OCI-LY7 (cell line): Measurements from ENCODE around the gene ACACA. TPM values are rescaled to one million over a fixed set of nuclear protein-coding genes. Genes with fewer than 3 reads are reported as not detected.

Experiments used
- BruUV-seq: library from RNA; stranded (reverse); fragments of 400-500 nt; replicated peaks from 2 replicates; lab custom pipeline; 2021; lab: Mats Ljungman, UMichigan
- CTCF ChIA-PET: fragments of 300-600 bp; sonication (Branson Sonifier 250); formaldehyde crosslinking; loops from one replicate; lab custom pipeline; 2022; ENCODE audit warnings: antibody characterized with exemption; ENCODE audit not compliant: unreplicated experiment; lab: Charles Lee
- POLR2A ChIA-PET: fragments of 300-600 bp; sonication (Branson Sonifier 250); formaldehyde crosslinking; loops from one replicate; lab custom pipeline; 2022; ENCODE audit warnings: antibody characterized with exemption; lab: Charles Lee
- DNase-seq: peaks from one replicate; pipeline ENCODE4 v3.0.0-alpha.2; 2015; ENCODE audit warnings: low spot score
- H2AFZ ChIP-seq: fragments of 200-600 bp; sonication (generic), shearing (Covaris generic); 2 replicates; pipeline ENCODE4 v1.6.1; 2014; ENCODE audit warnings: mild to moderate bottlenecking, antibody characterized with exemption, low read length, moderate library complexity
- H3K27ac ChIP-seq: fragments of 200-600 bp; sonication (generic); 2 replicates; pipeline ENCODE4 v1.5.1; 2014; ENCODE audit warnings: mixed run types, low read depth, mild to moderate bottlenecking, moderate library complexity, low read length, inconsistent platforms; ENCODE audit not compliant: poor library complexity, severe bottlenecking
- H3K36me3 ChIP-seq: fragments of 200-600 bp; sonication (generic); 2 replicates; pipeline ENCODE4 v1.6.1; 2014; ENCODE audit warnings: mild to moderate bottlenecking, antibody characterized with exemption, low read length, moderate library complexity, mixed read lengths; ENCODE audit not compliant: insufficient read depth
- H3K4me1 ChIP-seq: fragments of 200-600 bp; sonication (generic); 2 replicates; pipeline ENCODE4 v1.5.1; 2014; ENCODE audit warnings: mild to moderate bottlenecking, low read length; ENCODE audit not compliant: insufficient read depth, poor library complexity, severe bottlenecking
- H3K4me2 ChIP-seq: fragments of 200-600 bp; sonication (generic); 2 replicates; pipeline ENCODE4 v1.6.1; 2014; ENCODE audit warnings: mild to moderate bottlenecking, low read length
- H3K4me3 ChIP-seq: fragments of 200-600 bp; sonication (generic); 2 replicates; pipeline ENCODE4 v1.5.1; 2014; ENCODE audit warnings: mild to moderate bottlenecking, low read depth, low read length; ENCODE audit not compliant: poor library complexity, severe bottlenecking
- H3K79me2 ChIP-seq: fragments of 200-600 bp; sonication (generic); 2 replicates; pipeline ENCODE4 v1.6.1; 2016; ENCODE audit warnings: low read depth, mild to moderate bottlenecking, low read length, moderate library complexity, mixed read lengths; ENCODE audit not compliant: insufficient read depth
- H3K9me2 ChIP-seq: fragments of 200-600 bp; sonication (generic); 2 replicates; pipeline ENCODE4 v1.6.1; 2016; ENCODE audit warnings: mild to moderate bottlenecking, low read length, mixed read lengths; ENCODE audit not compliant: insufficient read depth
- H3K9me3 ChIP-seq: fragments of 200-600 bp; sonication (generic); 2 replicates; pipeline ENCODE4 v1.6.1; 2014; ENCODE audit warnings: mild to moderate bottlenecking, mixed run types, low read length, mixed read lengths
- H4K20me1 ChIP-seq: fragments of 200-600 bp; sonication (generic); 2 replicates; pipeline ENCODE4 v1.6.1; 2014; ENCODE audit warnings: mild to moderate bottlenecking, antibody characterized with exemption, low read length, moderate library complexity, mixed read lengths; ENCODE audit not compliant: insufficient read depth
- EZH2phosphoT487 ChIP-seq: fragments of 200-600 bp; sonication (generic); IDR thresholded peaks from 2 replicates; pipeline ENCODE4 v1.6.1; 2018; ENCODE audit warnings: low read depth, borderline replicate concordance, mild to moderate bottlenecking, mixed run types, antibody characterized with exemption, low read length, moderate library complexity, mixed read lengths
- intact Hi-C: fragments of 100-400 bp; cut with micrococcal nuclease; formaldehyde crosslinking; loops from one replicate; pipeline ENCODE4 v1.10.0; 2022; ENCODE audit not compliant: unreplicated experiment
- total RNA-seq, 2 experiments: library from RNA; depleted of rRNA in 1 of 2; stranded (reverse); fragments of >200 nt in 1 of 2; shearing (Covaris generic) in 1 of 2; gene quantifications; 2 replicates each; pipeline ENCODE4 v1.2.3, GENCODE V29; 2014 to 2022
- TF ChIP-seq, protein P1 (sequence below): fragments of 200-600 bp; sonication (generic); conservative IDR thresholded peaks from 2 replicates; pipeline ENCODE4 v1.5.1; 2014; ENCODE audit warnings: mild to moderate bottlenecking, antibody characterized with exemption, low read length, moderate library complexity, mixed read lengths

Gene ACACA
- total RNA-seq, 2 experiments from 2014 or later = 32.1 to 98.3 TPM

DNA sequence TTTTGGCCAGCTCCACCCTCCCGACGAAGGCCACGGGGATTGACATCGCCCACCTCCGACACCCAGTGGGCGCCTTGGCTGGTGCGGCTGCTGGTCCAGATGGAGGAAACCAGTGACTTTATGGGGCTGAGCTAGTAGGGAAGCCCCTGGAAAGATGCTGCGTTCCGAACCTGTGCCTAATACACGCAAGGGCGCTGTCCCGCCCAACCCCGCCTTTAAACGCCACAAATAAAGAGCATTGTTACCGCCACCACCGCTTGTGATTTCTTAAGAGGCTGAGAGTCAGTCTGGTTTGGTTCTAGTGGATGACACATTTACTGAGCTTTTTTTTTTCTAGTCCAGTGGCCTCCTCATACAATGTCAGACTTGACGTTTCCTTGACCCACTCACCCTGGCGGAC is 350.0 kb downstream of the ACACA start:
- Histone ChIP-seq H3K36me3 (peaks cover 24% of the 10 kb centered on the region), H3K27ac (no peak overlapping the region), H3K4me1 (no peaks in the 10 kb centered on the region), H3K79me2 (no peaks in the 10 kb centered on the region), H3K9me3 (no peaks in the 10 kb centered on the region), H2AFZ (no peak overlapping the region), H4K20me1 (no peaks in the 10 kb centered on the region), H3K4me2 (no peak overlapping the region), H3K4me3 (no peak overlapping the region), H3K9me2 (no peaks in the 10 kb centered on the region)
- no peak for DNase-seq
- CTCF ChIA-PET = no interaction called here
- no peak for TF ChIP-seq EZH2phosphoT487
- TF ChIP-seq, protein P1, sequence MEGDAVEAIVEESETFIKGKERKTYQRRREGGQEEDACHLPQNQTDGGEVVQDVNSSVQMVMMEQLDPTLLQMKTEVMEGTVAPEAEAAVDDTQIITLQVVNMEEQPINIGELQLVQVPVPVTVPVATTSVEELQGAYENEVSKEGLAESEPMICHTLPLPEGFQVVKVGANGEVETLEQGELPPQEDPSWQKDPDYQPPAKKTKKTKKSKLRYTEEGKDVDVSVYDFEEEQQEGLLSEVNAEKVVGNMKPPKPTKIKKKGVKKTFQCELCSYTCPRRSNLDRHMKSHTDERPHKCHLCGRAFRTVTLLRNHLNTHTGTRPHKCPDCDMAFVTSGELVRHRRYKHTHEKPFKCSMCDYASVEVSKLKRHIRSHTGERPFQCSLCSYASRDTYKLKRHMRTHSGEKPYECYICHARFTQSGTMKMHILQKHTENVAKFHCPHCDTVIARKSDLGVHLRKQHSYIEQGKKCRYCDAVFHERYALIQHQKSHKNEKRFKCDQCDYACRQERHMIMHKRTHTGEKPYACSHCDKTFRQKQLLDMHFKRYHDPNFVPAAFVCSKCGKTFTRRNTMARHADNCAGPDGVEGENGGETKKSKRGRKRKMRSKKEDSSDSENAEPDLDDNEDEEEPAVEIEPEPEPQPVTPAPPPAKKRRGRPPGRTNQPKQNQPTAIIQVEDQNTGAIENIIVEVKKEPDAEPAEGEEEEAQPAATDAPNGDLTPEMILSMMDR = no peak
- POLR2A ChIA-PET = interaction anchor here (0.7 kb wide), 1 partner anchor 430 kb away, joined by 3 read pairs; no protein-coding TSS in a partner anchor
- intact Hi-C loops = no loop called here
- no TSS peak for BruUV-seq

DNA sequence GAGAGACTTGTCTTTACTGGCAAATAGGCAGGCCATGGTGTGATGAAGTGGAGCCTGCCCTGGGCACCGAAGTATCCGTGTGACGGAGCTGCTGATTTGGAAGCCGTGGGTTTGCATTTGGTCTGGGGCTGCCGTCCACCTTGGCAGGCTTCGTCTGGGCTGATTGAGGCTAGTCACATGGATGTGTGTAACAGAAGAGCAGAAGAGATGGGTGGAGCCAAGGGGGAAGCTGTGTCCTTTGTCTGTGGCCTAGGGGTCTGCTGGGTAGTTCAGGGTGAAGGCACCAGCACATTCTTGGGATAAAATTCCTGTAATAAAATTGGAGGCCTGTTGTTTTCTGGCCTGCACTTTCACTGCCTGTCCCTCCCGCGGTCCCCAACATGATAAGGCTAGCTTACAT is 351.7 kb downstream of the ACACA start:
- no peak for TF ChIP-seq EZH2phosphoT487
- TF ChIP-seq, protein P1 = no peak
- no TSS peak for BruUV-seq
- ChIA-PET POLR2A (no interaction called here), CTCF (interaction anchor here (0.6 kb wide), 1 partner anchor 335 kb away, joined by 4 read pairs; no protein-coding TSS in a partner anchor)
- Histone ChIP-seq H3K4me3 (no peak overlapping the region), H3K79me2 (no peaks in the 10 kb centered on the region), H3K9me3 (no peaks in the 10 kb centered on the region), H2AFZ (no peak overlapping the region), H3K9me2 (no peaks in the 10 kb centered on the region), H3K4me1 (no peaks in the 10 kb centered on the region), H4K20me1 (no peaks in the 10 kb centered on the region), H3K4me2 (no peak overlapping the region), H3K27ac (no peak overlapping the region), H3K36me3 (peaks cover 24% of the 10 kb centered on the region)
- no peak for DNase-seq
- intact Hi-C loops = no loop called here

DNA sequence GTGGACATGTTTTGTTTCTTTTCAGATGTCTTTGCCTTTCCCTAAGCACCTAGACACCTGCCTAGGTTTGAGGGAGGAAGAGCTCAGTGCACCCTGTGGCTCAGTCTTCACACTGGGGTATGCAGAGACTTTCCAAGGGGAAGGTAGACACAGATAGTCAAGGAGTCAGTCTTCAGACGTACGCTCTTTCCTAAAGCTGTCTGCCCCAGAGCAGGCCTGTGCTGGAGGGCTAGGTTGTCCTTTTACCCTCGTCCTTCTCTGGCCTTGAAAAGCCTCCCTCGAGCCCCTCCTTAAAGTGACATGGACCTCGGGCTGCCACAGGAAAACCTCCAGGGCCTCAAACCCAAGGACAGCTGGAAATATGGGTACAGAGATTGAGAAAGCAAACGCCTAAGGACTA is 354.2 kb downstream of the ACACA start:
- Histone ChIP-seq H3K4me2 (no peak overlapping the region), H3K36me3 (peaks cover 29% of the 10 kb centered on the region), H3K4me3 (no peak overlapping the region), H3K79me2 (no peaks in the 10 kb centered on the region), H4K20me1 (no peaks in the 10 kb centered on the region), H3K27ac (no peak overlapping the region), H3K9me3 (no peaks in the 10 kb centered on the region), H3K9me2 (no peaks in the 10 kb centered on the region), H2AFZ (no peak overlapping the region), H3K4me1 (no peaks in the 10 kb centered on the region)
- no TSS peak for BruUV-seq
- no peak for TF ChIP-seq EZH2phosphoT487
- TF ChIP-seq, protein P1 = no peak
- ChIA-PET CTCF (no interaction called here), POLR2A (no interaction called here)
- intact Hi-C loops = no loop called here
- DNase-seq = no peak
